ENCODE results near the gene RFC3.

- TF ChIP-seq SUZ12 (IDR thresholded peaks at IDR 0.05; ENCODE audit: extremely low read depth, insufficient read depth, insufficient read length) (no peak), YY1 (IDR thresholded peaks at IDR 0.05; ENCODE audit: insufficient read depth, insufficient read length) (no peak)
Measured at GRCh38 chr13:33855371-33855895, 37.5 kb downstream of the RFC3 start.

Measured in NT2/D1 (cell line).